HCT116 (cell line): Measurements from ENCODE around the gene LRRC46. TPM values are rescaled to one million over a fixed set of nuclear protein-coding genes. Genes with fewer than 3 reads are reported as not detected.

Experiments
- ATAC-seq: fragments of 200-7000 bp; cut with Tn5 transposase; 2 replicates; pipeline ENCODE4 v1.9.1; 2020; ENCODE audit warnings: mild to moderate bottlenecking, moderate library complexity
- BruUV-seq: library from RNA; stranded (reverse); fragments of 400-500 nt; replicated peaks from 2 replicates; lab custom pipeline; 2021; lab: Mats Ljungman, UMichigan
- CTCF ChIA-PET: fragments of 300-600 bp; sonication (Branson Sonifier 250); formaldehyde crosslinking; loops from one replicate; lab custom pipeline; 2021; ENCODE audit warnings: antibody characterized with exemption; lab: Charles Lee
- POLR2A ChIA-PET: fragments of 300-600, 350-600 bp; sonication (Branson Sonifier 250); formaldehyde crosslinking; loops from one replicate; lab custom pipeline; 2021; ENCODE audit warnings: antibody characterized with exemption; lab: Charles Lee
- RAD21 ChIA-PET, 2 experiments: fragments of 300-600 bp; sonication (Branson Sonifier 250); formaldehyde crosslinking; loops; one replicate each; lab custom pipeline; 2023; ENCODE audit warnings: low total read pairs in 2 of 2; ENCODE audit not compliant: uncharacterized antibody in 2 of 2, unreplicated experiment in 2 of 2, low non-redundant PET in 1 of 2; lab: Charles Lee
- DNase-seq: peaks from one replicate; pipeline ENCODE4 v3.0.0-alpha.2; 2010; ENCODE audit warnings: low read depth, low spot score
- H2AFZ ChIP-seq: fragments of 200-600 bp; shearing (Covaris generic), sonication (generic); 2 replicates; pipeline ENCODE4 v1.6.1; 2017; ENCODE audit warnings: low read depth, mixed run types, mixed read lengths, antibody characterized with exemption, low read length; ENCODE audit not compliant: poor library complexity, severe bottlenecking
- H3K27ac ChIP-seq: 2 replicates; pipeline ENCODE4 v1.5.1; 2012; ENCODE audit warnings: low read depth, low read length
- H3K27me3 ChIP-seq: fragments of 200-600 bp; sonication (generic); 2 replicates; pipeline ENCODE4 v1.6.1; 2016; ENCODE audit warnings: mixed run types, low read length, mixed read lengths; ENCODE audit not compliant: insufficient read depth
- H3K36me3 ChIP-seq, 2 experiments: fragments of 200-500 bp in 1 of 2; fragments of 200-600 bp in 1 of 2; sonication (Bioruptor generic) in 1 of 2; sonication (generic) in 1 of 2; 2 replicates each; pipeline versions ENCODE4 v1.5.1 to v1.6.1; 2014 to 2016; ENCODE audit warnings: low read length in 2 of 2, inconsistent platforms in 1 of 2, mixed read lengths in 1 of 2, mixed run types in 1 of 2; ENCODE audit not compliant: insufficient read depth in 2 of 2, control insufficient read depth in 1 of 2
- H3K4me1 ChIP-seq, 2 experiments: fragments of 200-600 bp in 1 of 2; sonication (generic) in 1 of 2; 2 replicates each; pipeline versions ENCODE4 v1.5.1 to v1.6.1; 2012 to 2017; ENCODE audit warnings: low read length in 2 of 2, inconsistent platforms in 1 of 2, mild to moderate bottlenecking in 1 of 2, mixed read lengths in 1 of 2, mixed run types in 1 of 2, moderate library complexity in 1 of 2; ENCODE audit not compliant: insufficient read depth in 2 of 2, control insufficient read depth in 1 of 2
- H3K4me2 ChIP-seq: fragments of 200-600 bp; sonication (generic); 2 replicates; pipeline ENCODE4 v1.6.1; 2017; ENCODE audit warnings: mixed run types, low read length, mixed read lengths
- H3K4me3 ChIP-seq, 2 experiments: fragments of 200-600 bp in 1 of 2; sonication (generic) in 1 of 2; replicated peaks in 1 of 2; 2 replicates each; pipeline ENCODE4 v1.5.1; 2011 to 2016; ENCODE audit warnings: low read length in 2 of 2, control low read depth in 1 of 2, low read depth in 1 of 2, mild to moderate bottlenecking in 1 of 2, mixed read lengths in 1 of 2, mixed run types in 1 of 2
- H3K79me2 ChIP-seq: fragments of 200-600 bp; sonication (generic); 2 replicates; pipeline ENCODE4 v1.6.1; 2017; ENCODE audit warnings: mild to moderate bottlenecking, mixed run types, low read length, moderate library complexity, mixed read lengths; ENCODE audit not compliant: insufficient read depth
- H3K9ac ChIP-seq: fragments of 200-600 bp; sonication (generic); 2 replicates; pipeline ENCODE4 v1.6.1; 2016; ENCODE audit warnings: low read length, mixed read lengths
- H3K9me2 ChIP-seq: fragments of 200-600 bp; sonication (generic), shearing (Covaris generic); 2 replicates; pipeline ENCODE4 v1.6.1; 2017; ENCODE audit warnings: mixed run types, mild to moderate bottlenecking, moderate library complexity; ENCODE audit not compliant: insufficient read depth
- H3K9me3 ChIP-seq, 2 experiments: fragments of 200-500 bp in 1 of 2; fragments of 200-600 bp in 1 of 2; sonication (Bioruptor generic) in 1 of 2; sonication (generic) in 1 of 2; 2 replicates each; pipeline ENCODE4 v1.6.1; 2014 to 2017; ENCODE audit warnings: low read length in 2 of 2, mixed read lengths in 2 of 2, inconsistent platforms in 1 of 2, low read depth in 1 of 2, mild to moderate bottlenecking in 1 of 2, mixed run types in 1 of 2, moderate library complexity in 1 of 2; ENCODE audit not compliant: control insufficient read depth in 1 of 2, insufficient read depth in 1 of 2
- H4K20me1 ChIP-seq: fragments of 200-600 bp; sonication (generic), shearing (Covaris generic); 2 replicates; pipeline ENCODE4 v1.6.1; 2017; ENCODE audit warnings: mixed run types, mild to moderate bottlenecking, moderate library complexity; ENCODE audit not compliant: insufficient read depth
- ATF3 ChIP-seq: IDR thresholded peaks from 2 replicates; pipeline ENCODE4 v1.6.1; 2012
- CBX3 ChIP-seq: IDR thresholded peaks from 2 replicates; pipeline ENCODE4 v1.6.1; 2012; ENCODE audit warnings: low read depth
- CEBPB ChIP-seq: IDR thresholded peaks from 2 replicates; pipeline ENCODE4 v1.6.1; 2012; ENCODE audit warnings: low read depth
- EGR1 ChIP-seq: IDR thresholded peaks from 2 replicates; pipeline ENCODE4 v1.6.1; 2012; ENCODE audit warnings: low read depth
- ELF1 ChIP-seq: IDR thresholded peaks from 2 replicates; pipeline ENCODE4 v1.6.1; 2012; ENCODE audit warnings: low read depth, borderline replicate concordance
- EZH2phosphoT487 ChIP-seq: fragments of 200-600 bp; IDR thresholded peaks from 2 replicates; pipeline ENCODE4 v1.6.1; 2018; ENCODE audit warnings: antibody characterized with exemption, borderline replicate concordance
- FOSL1 ChIP-seq: IDR thresholded peaks from 2 replicates; pipeline ENCODE4 v1.6.1; 2012; ENCODE audit warnings: low read depth
- POLR2A ChIP-seq: IDR thresholded peaks from 2 replicates; pipeline ENCODE4 v1.7.0; 2011; ENCODE audit warnings: borderline replicate concordance; ENCODE audit not compliant: insufficient read depth, insufficient read length; ENCODE audit errors: extremely low read depth
- POLR2AphosphoS5 ChIP-seq: IDR thresholded peaks from 2 replicates; pipeline ENCODE4 v1.6.1; 2011; ENCODE audit warnings: mild to moderate bottlenecking, low read depth, low read length, moderate library complexity
- RAD21 ChIP-seq: IDR thresholded peaks from 2 replicates; pipeline ENCODE4 v1.6.1; 2012; ENCODE audit warnings: low read depth, mild to moderate bottlenecking
- SP1 ChIP-seq: IDR thresholded peaks from 2 replicates; pipeline ENCODE4 v1.6.1; 2012; ENCODE audit warnings: low read depth
- TCF7L2 ChIP-seq: IDR thresholded peaks from 2 replicates; pipeline ENCODE4 v1.7.0; 2011; ENCODE audit warnings: borderline replicate concordance, inconsistent platforms; ENCODE audit not compliant: insufficient read depth, insufficient read length; ENCODE audit errors: extremely low read depth
- YY1 ChIP-seq: IDR thresholded peaks from 2 replicates; pipeline ENCODE4 v1.6.1; 2011; ENCODE audit warnings: low read length, low read depth, moderate library complexity, mild to moderate bottlenecking; ENCODE audit not compliant: insufficient replicate concordance; ENCODE audit errors: extremely low read depth
- ZFX ChIP-seq: fragments of 450-650 bp; IDR thresholded peaks from 2 replicates; pipeline ENCODE4 v1.6.1; 2017
- ZNF274 ChIP-seq: fragments of 200-500 bp; sonication (Bioruptor generic); IDR thresholded peaks from 2 replicates; pipeline ENCODE4 v1.6.1; 2014; ENCODE audit warnings: mild to moderate bottlenecking, low read depth, low read length, inconsistent platforms
- intact Hi-C: fragments of 100-400 bp; cut with micrococcal nuclease; formaldehyde crosslinking; loops from 2 replicates; pipeline ENCODE4 v1.10.0; 2022
- total RNA-seq: library from RNA; stranded (reverse); gene quantifications from one replicate; pipeline ENCODE4 v1.2.1, GENCODE V29; 2021; ENCODE audit not compliant: unreplicated experiment

Gene LRRC46
- total RNA-seq, 1 experiment from 2014 or later, result 0.76 TPM

GRCh38 chr17:47820033-47820789, 11.3 kb upstream of the LRRC46 start:
- Histone ChIP-seq H3K27ac (no peak overlapping the region), H3K4me1 (peaks cover 16 to 27% of the 10 kb centered on the region in 2 experiments), H3K36me3 (peaks cover 7 to 12% of the 10 kb centered on the region in 2 experiments; a peak in 3 of 4 replicates), H3K4me3 (peak overlapping the region; percentile 70 to 87), H3K9ac (peak overlapping the region; percentile 75), H3K4me2 (peak overlapping the region; percentile 93), H3K79me2 (no peaks in the 10 kb centered on the region), H3K9me3 (no peaks in the 10 kb centered on the region), H3K27me3 (no peaks in the 10 kb centered on the region), H2AFZ (no peak overlapping the region), H3K9me2 (no peaks in the 10 kb centered on the region), H4K20me1 (no peaks in the 10 kb centered on the region)
- DNase-seq (no peak), ATAC-seq (peak; percentile 11; the same call in 1 of the 2 replicates)
- POLR2A ChIA-PET, result no interaction called here
- CTCF ChIA-PET, result interaction anchor here (1.3 kb wide), 1 partner anchor 170 kb away, joined by 3 read pairs; no protein-coding TSS in a partner anchor
- intact Hi-C loops, result no loop called here
- BruUV-seq, result no TSS peak
- RAD21 ChIA-PET, result interaction anchor here in 1 of 2 experiments (0.6 kb wide), 1 partner anchor 70 kb away, joined by 3 read pairs; no protein-coding TSS in a partner anchor
- TF ChIP-seq EGR1 (no peak), POLR2AphosphoS5 (no peak), CEBPB (no peak), ZNF274 (no peak), TCF7L2 (no peak), ELF1 (no peak), RAD21 (no peak), POLR2A (no peak), SP1 (no peak), FOSL1 (no peak), ATF3 (no peak), CBX3 (no peak), YY1 (no peak), EZH2phosphoT487 (no peak), ZFX (no peak)
